HEK293T (cell line): ENCODE results near the gene TNRC6C.
"Not testable (repeated sequence)": the region's sequence is repeated elsewhere in the genome, so short reads cannot be mapped to it uniquely, and the experiment has no call there.

Experiments used
- BHLHE40 ChIP-seq: fragments of 450-650 bp; IDR thresholded peaks from 2 replicates; pipeline ENCODE4 v1.6.1; 2016; ENCODE audit warnings: mild to moderate bottlenecking, moderate library complexity, borderline replicate concordance
- CTBP1 ChIP-seq: fragments of 450-650 bp; IDR thresholded peaks from 2 replicates; pipeline ENCODE4 v1.6.1; 2016; ENCODE audit warnings: borderline replicate concordance
- ELF4 ChIP-seq: fragments of 450-650 bp; IDR thresholded peaks from 2 replicates; pipeline ENCODE4 v1.6.1; 2017; ENCODE audit warnings: antibody characterized with exemption
- FOXA1 ChIP-seq: fragments of 450-650 bp; IDR thresholded peaks from 2 replicates; pipeline ENCODE4 v1.6.1; 2016; ENCODE audit warnings: mild to moderate bottlenecking
- FOXK2 ChIP-seq: fragments of 450-650 bp; IDR thresholded peaks from 2 replicates; pipeline ENCODE4 v1.6.1; 2016; ENCODE audit warnings: mild to moderate bottlenecking
- FOXM1 ChIP-seq: fragments of 450-650 bp; IDR thresholded peaks from 2 replicates; pipeline ENCODE4 v1.6.1; 2017; ENCODE audit warnings: mild to moderate bottlenecking, borderline replicate concordance
- HDGF ChIP-seq: fragments of 450-650 bp; IDR thresholded peaks from 2 replicates; pipeline ENCODE4 v1.6.1; 2017; ENCODE audit warnings: antibody characterized with exemption, borderline replicate concordance
- LEF1 ChIP-seq: fragments of 450-650 bp; IDR thresholded peaks from 2 replicates; pipeline ENCODE4 v1.6.1; 2017; ENCODE audit warnings: mild to moderate bottlenecking, borderline replicate concordance
- SP1 ChIP-seq: fragments of 450-650 bp; IDR thresholded peaks from 2 replicates; pipeline ENCODE4 v1.6.1; 2017
- SUZ12 ChIP-seq: fragments of 450-650 bp; IDR thresholded peaks from 2 replicates; pipeline ENCODE4 v1.6.1; 2016; ENCODE audit warnings: mild to moderate bottlenecking
- TARDBP ChIP-seq: fragments of 450-650 bp; IDR thresholded peaks from 2 replicates; pipeline ENCODE4 v1.6.1; 2016

- TF ChIP-seq BHLHE40, LEF1, TARDBP, CTBP1, FOXK2, SUZ12, SP1, ELF4, FOXM1, FOXA1, HDGF: not testable (repeated sequence)
Observed at GRCh38 chr17:78082355-78082872, 123.9 kb downstream of the TNRC6C start.
